Measurements from ENCODE around the gene ZNF227.
"Not testable (repeated sequence)": the region's sequence is repeated elsewhere in the genome, so short reads cannot be mapped to it uniquely, and the experiment has no call there.

Gene ZNF227

GRCh38 chr19:44192127-44192526, 20.2 kb upstream of the ZNF227 start:
- no peaks in the 10 kb centered on the region for H3K36me3 ChIP-seq (ENCODE audit: control insufficient read depth in 5 of 5, insufficient read depth in 5 of 5, low read length in 5 of 5)
- no peak overlapping the region for H3K4me3 ChIP-seq (ENCODE audit: low read depth in 1 of 5, low read length in 5 of 5)
- no peak overlapping the region for H3K9ac ChIP-seq (ENCODE audit: low read length in 5 of 5)
- peaks cover 14 to 60% (median 34%) of the 10 kb centered on the region in 5 donors for H3K9me3 ChIP-seq (ENCODE audit: control insufficient read depth in 5 of 5, low read length in 5 of 5)
- no peaks in the 10 kb centered on the region for H3K4me1 ChIP-seq (ENCODE audit: control insufficient read depth in 5 of 5, insufficient read depth in 5 of 5, low read length in 5 of 5)
- no peak overlapping the region for H3K27ac ChIP-seq (ENCODE audit: low read depth, low read length)
- no peaks in the 10 kb centered on the region for H3K27me3 ChIP-seq (ENCODE audit: control insufficient read depth in 5 of 5, insufficient read depth in 4 of 5, low read length in 5 of 5)

- Histone ChIP-seq H3K4me1 (ENCODE audit: control insufficient read depth in 5 of 5, insufficient read depth in 5 of 5, low read length in 5 of 5) (no peaks in the 10 kb centered on the region), H3K4me3 (ENCODE audit: low read depth in 1 of 5, low read length in 5 of 5) (peak overlapping the region in 1 of 5 donors; percentile 28), H3K36me3 (ENCODE audit: control insufficient read depth in 5 of 5, insufficient read depth in 5 of 5, low read length in 5 of 5) (no peaks in the 10 kb centered on the region), H3K9ac (ENCODE audit: low read length in 5 of 5) (no peak overlapping the region), H3K9me3 (ENCODE audit: control insufficient read depth in 5 of 5, low read length in 5 of 5) (peaks cover 11 to 54% (median 19%) of the 10 kb centered on the region in 5 donors), H3K27ac (ENCODE audit: low read depth, low read length) (no peak overlapping the region), H3K27me3 (ENCODE audit: control insufficient read depth in 5 of 5, insufficient read depth in 4 of 5, low read length in 5 of 5) (no peaks in the 10 kb centered on the region)
These were observed 15.6 kb upstream of the ZNF227 start for GRCh38 chr19:44196772-44197171.

GRCh38 chr19:44202470-44202869, 9.9 kb upstream of the ZNF227 start:
- H3K27ac ChIP-seq (ENCODE audit: low read depth, low read length): no peak overlapping the region
- H3K9me3 ChIP-seq (ENCODE audit: control insufficient read depth in 5 of 5, low read length in 5 of 5): peaks cover under 1 to 25% (median 14%) of the 10 kb centered on the region in 5 donors
- no peak overlapping the region for H3K4me3 ChIP-seq (ENCODE audit: low read depth in 1 of 5, low read length in 5 of 5)
- H3K36me3 ChIP-seq (ENCODE audit: control insufficient read depth in 5 of 5, insufficient read depth in 5 of 5, low read length in 5 of 5): no peaks in the 10 kb centered on the region
- no peaks in the 10 kb centered on the region for H3K27me3 ChIP-seq (ENCODE audit: control insufficient read depth in 5 of 5, insufficient read depth in 4 of 5, low read length in 5 of 5)
- no peak overlapping the region for H3K9ac ChIP-seq (ENCODE audit: low read length in 5 of 5)
- H3K4me1 ChIP-seq (ENCODE audit: control insufficient read depth in 5 of 5, insufficient read depth in 5 of 5, low read length in 5 of 5): peaks cover 0 to 4% (median 2%) of the 10 kb centered on the region in 5 donors

- no peaks in the 10 kb centered on the region for H3K36me3 ChIP-seq (ENCODE audit: control insufficient read depth in 5 of 5, insufficient read depth in 5 of 5, low read length in 5 of 5)
- H3K27ac ChIP-seq (ENCODE audit: low read depth, low read length): no peak overlapping the region
- no peaks in the 10 kb centered on the region for H3K27me3 ChIP-seq (ENCODE audit: control insufficient read depth in 5 of 5, insufficient read depth in 4 of 5, low read length in 5 of 5)
- peaks cover 0 to 23% (median 14%) of the 10 kb centered on the region in 5 donors for H3K9me3 ChIP-seq (ENCODE audit: control insufficient read depth in 5 of 5, low read length in 5 of 5)
- no peak overlapping the region for H3K9ac ChIP-seq (ENCODE audit: low read length in 5 of 5)
- H3K4me3 ChIP-seq (ENCODE audit: low read depth in 1 of 5, low read length in 5 of 5): no peak overlapping the region
- peaks cover 2 to 8% (median 5%) of the 10 kb centered on the region in 5 donors for H3K4me1 ChIP-seq (ENCODE audit: control insufficient read depth in 5 of 5, insufficient read depth in 5 of 5, low read length in 5 of 5)
These were observed 9.4 kb upstream of the ZNF227 start for GRCh38 chr19:44202974-44203373.

GRCh38 chr19:44203877-44204276, 8.5 kb upstream of the ZNF227 start:
- not testable (repeated sequence) for H3K36me3 ChIP-seq (ENCODE audit: control insufficient read depth in 5 of 5, insufficient read depth in 5 of 5, low read length in 5 of 5); H3K4me3 ChIP-seq (ENCODE audit: low read depth in 1 of 5, low read length in 5 of 5); H3K9ac ChIP-seq (ENCODE audit: low read length in 5 of 5); H3K27me3 ChIP-seq (ENCODE audit: control insufficient read depth in 5 of 5, insufficient read depth in 4 of 5, low read length in 5 of 5); H3K27ac ChIP-seq (ENCODE audit: low read depth, low read length)
- Histone ChIP-seq H3K4me1 (ENCODE audit: control insufficient read depth in 5 of 5, insufficient read depth in 5 of 5, low read length in 5 of 5) (peaks cover 2 to 11% (median 6%) of the 10 kb centered on the region in 5 donors), H3K9me3 (ENCODE audit: control insufficient read depth in 5 of 5, low read length in 5 of 5) (peaks cover 0 to 20% (median 9%) of the 10 kb centered on the region in 5 donors)

- H3K4me3 ChIP-seq (ENCODE audit: low read depth in 1 of 5, low read length in 5 of 5): no peak overlapping the region
- H3K9ac ChIP-seq (ENCODE audit: low read length in 5 of 5): no peak overlapping the region
- no peak overlapping the region for H3K27ac ChIP-seq (ENCODE audit: low read depth, low read length)
- no peaks in the 10 kb centered on the region for H3K36me3 ChIP-seq (ENCODE audit: control insufficient read depth in 5 of 5, insufficient read depth in 5 of 5, low read length in 5 of 5)
- H3K9me3 ChIP-seq (ENCODE audit: control insufficient read depth in 5 of 5, low read length in 5 of 5): peaks cover 0 to 18% (median 8%) of the 10 kb centered on the region in 5 donors
- H3K27me3 ChIP-seq (ENCODE audit: control insufficient read depth in 5 of 5, insufficient read depth in 4 of 5, low read length in 5 of 5): no peaks in the 10 kb centered on the region
- peaks cover 2 to 11% (median 6%) of the 10 kb centered on the region in 5 donors for H3K4me1 ChIP-seq (ENCODE audit: control insufficient read depth in 5 of 5, insufficient read depth in 5 of 5, low read length in 5 of 5)
These were observed 7.6 kb upstream of the ZNF227 start for GRCh38 chr19:44204772-44205171.

GRCh38 chr19:44207126-44207803, 5.1 kb upstream of the ZNF227 start:
- peaks cover 2 to 11% (median 6%) of the 10 kb centered on the region in 5 donors for H3K4me1 ChIP-seq (ENCODE audit: control insufficient read depth in 5 of 5, insufficient read depth in 5 of 5, low read length in 5 of 5)
- H3K27me3 ChIP-seq (ENCODE audit: control insufficient read depth in 5 of 5, insufficient read depth in 4 of 5, low read length in 5 of 5): no peaks in the 10 kb centered on the region
- H3K9me3 ChIP-seq (ENCODE audit: control insufficient read depth in 5 of 5, low read length in 5 of 5): peaks cover 0 to 16% (median 5%) of the 10 kb centered on the region in 5 donors
- H3K36me3 ChIP-seq (ENCODE audit: control insufficient read depth in 5 of 5, insufficient read depth in 5 of 5, low read length in 5 of 5): no peaks in the 10 kb centered on the region
- H3K4me3 ChIP-seq (ENCODE audit: low read depth in 1 of 5, low read length in 5 of 5): peak overlapping the region; percentile 78 to 97 (median 95)
- peak overlapping the region; percentile 86 for H3K27ac ChIP-seq (ENCODE audit: low read depth, low read length)
- peak overlapping the region; percentile 11 to 97 (median 91) for H3K9ac ChIP-seq (ENCODE audit: low read length in 5 of 5)

GRCh38 chr19:44212866-44213346, 574 bp downstream of the ZNF227 start:
- Histone ChIP-seq H3K27me3 (ENCODE audit: control insufficient read depth in 5 of 5, insufficient read depth in 4 of 5, low read length in 5 of 5) (no peaks in the 10 kb centered on the region), H3K9me3 (ENCODE audit: control insufficient read depth in 5 of 5, low read length in 5 of 5) (peaks cover 0 to 11% (median 3%) of the 10 kb centered on the region in 5 donors), H3K4me3 (ENCODE audit: low read depth in 1 of 5, low read length in 5 of 5) (peak overlapping the region; percentile 88 to 98 (median 92)), H3K4me1 (ENCODE audit: control insufficient read depth in 5 of 5, insufficient read depth in 5 of 5, low read length in 5 of 5) (peaks cover 3 to 13% (median 12%) of the 10 kb centered on the region in 5 donors), H3K36me3 (ENCODE audit: control insufficient read depth in 5 of 5, insufficient read depth in 5 of 5, low read length in 5 of 5) (peaks cover 11 to 21% (median 16%) of the 10 kb centered on the region in 5 donors), H3K27ac (ENCODE audit: low read depth, low read length) (peak overlapping the region; percentile 86), H3K9ac (ENCODE audit: low read length in 5 of 5) (peak overlapping the region; percentile 43 to 91 (median 89))

GRCh38 chr19:44219926-44220325, 7.6 kb downstream of the ZNF227 start:
- H3K4me3 ChIP-seq (ENCODE audit: low read depth in 1 of 5, low read length in 5 of 5); H3K27ac ChIP-seq (ENCODE audit: low read depth, low read length); H3K9ac ChIP-seq (ENCODE audit: low read length in 5 of 5); H3K27me3 ChIP-seq (ENCODE audit: control insufficient read depth in 5 of 5, insufficient read depth in 4 of 5, low read length in 5 of 5); H3K4me1 ChIP-seq (ENCODE audit: control insufficient read depth in 5 of 5, insufficient read depth in 5 of 5, low read length in 5 of 5): not testable (repeated sequence)
- Histone ChIP-seq H3K9me3 (ENCODE audit: control insufficient read depth in 5 of 5, low read length in 5 of 5) (peaks cover 4 to 14% (median 7%) of the 10 kb centered on the region in 5 donors), H3K36me3 (ENCODE audit: control insufficient read depth in 5 of 5, insufficient read depth in 5 of 5, low read length in 5 of 5) (peaks cover 17 to 31% (median 29%) of the 10 kb centered on the region in 5 donors)

GRCh38 chr19:44220761-44221160, 8.4 kb downstream of the ZNF227 start:
- peaks cover 17 to 29% (median 28%) of the 10 kb centered on the region in 5 donors for H3K36me3 ChIP-seq (ENCODE audit: control insufficient read depth in 5 of 5, insufficient read depth in 5 of 5, low read length in 5 of 5)
- H3K4me1 ChIP-seq (ENCODE audit: control insufficient read depth in 5 of 5, insufficient read depth in 5 of 5, low read length in 5 of 5); H3K27ac ChIP-seq (ENCODE audit: low read depth, low read length); H3K9ac ChIP-seq (ENCODE audit: low read length in 5 of 5); H3K4me3 ChIP-seq (ENCODE audit: low read depth in 1 of 5, low read length in 5 of 5); H3K27me3 ChIP-seq (ENCODE audit: control insufficient read depth in 5 of 5, insufficient read depth in 4 of 5, low read length in 5 of 5): not testable (repeated sequence)
- H3K9me3 ChIP-seq (ENCODE audit: control insufficient read depth in 5 of 5, low read length in 5 of 5): peaks cover 4 to 14% (median 7%) of the 10 kb centered on the region in 5 donors
